Measurements from ENCODE around the gene GRIK4.
"Not testable (repeated sequence)": the region's sequence is repeated elsewhere in the genome, so short reads cannot be mapped to it uniquely, and the experiment has no call there.

The GRIK4 gene

DNA sequence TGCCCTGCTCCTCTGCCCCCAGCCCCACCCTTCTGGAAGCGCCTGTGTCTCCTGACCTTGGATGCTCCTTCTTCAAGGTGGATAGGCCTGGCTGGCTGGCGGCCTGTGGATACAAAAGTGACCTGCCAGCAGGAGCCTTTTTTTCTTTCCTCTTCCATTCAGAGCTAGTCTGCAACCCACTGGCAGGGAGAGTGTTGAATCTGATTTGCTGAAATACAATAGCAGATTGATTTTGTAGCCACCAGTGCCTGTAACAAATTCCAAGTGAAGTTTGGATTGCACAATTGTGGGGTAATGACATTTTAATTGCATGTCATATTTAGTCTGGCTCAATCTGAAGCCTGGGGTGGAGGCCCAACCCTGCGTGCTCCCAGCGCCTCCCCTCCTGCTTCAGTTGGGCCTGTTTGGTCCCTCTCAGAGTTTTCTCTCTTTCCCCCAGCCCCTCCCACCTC lies 97.2 kb downstream of the GRIK4 start:
- no peak for DNase-seq (ENCODE audit: low spot score)

DNA sequence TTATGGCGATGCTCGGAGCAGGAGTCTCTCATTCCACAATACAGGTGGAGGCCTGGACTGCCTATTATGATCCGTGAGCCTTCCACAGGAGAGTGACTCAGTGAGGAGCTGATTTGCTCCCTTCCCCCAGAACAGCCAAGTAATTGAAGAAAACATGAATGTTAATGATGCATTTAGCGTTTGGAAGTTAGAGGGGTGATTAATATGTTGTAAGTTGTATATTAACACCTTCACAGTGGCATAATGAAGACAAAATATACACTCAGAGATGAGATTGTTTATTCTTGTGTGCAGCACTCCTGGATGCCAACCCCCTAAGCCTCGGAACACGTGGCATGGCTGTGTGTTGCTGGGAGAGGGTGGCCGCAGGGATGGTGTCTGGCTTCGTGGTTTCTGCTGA lies 98.6 kb downstream of the GRIK4 start:
- DNase-seq (ENCODE audit: low spot score), result no peak

GRCh38 chr11:120611581-120611980 lies 100.0 kb downstream of the GRIK4 start:
- no peak for DNase-seq (ENCODE audit: low spot score)

- DNase-seq (ENCODE audit: low spot score), result peak; percentile 55
These were observed 101.1 kb downstream of the GRIK4 start for GRCh38 chr11:120612513-120613263.

- no peak for DNase-seq (ENCODE audit: low spot score)
These were observed 102.0 kb downstream of the GRIK4 start for GRCh38 chr11:120613264-120614226.

GRCh38 chr11:120615391-120615790 lies 103.8 kb downstream of the GRIK4 start:
- DNase-seq (ENCODE audit: low spot score), result no peak

- DNase-seq (ENCODE audit: low spot score), result no peak
These were observed 106.9 kb downstream of the GRIK4 start for GRCh38 chr11:120618399-120618798.

DNA sequence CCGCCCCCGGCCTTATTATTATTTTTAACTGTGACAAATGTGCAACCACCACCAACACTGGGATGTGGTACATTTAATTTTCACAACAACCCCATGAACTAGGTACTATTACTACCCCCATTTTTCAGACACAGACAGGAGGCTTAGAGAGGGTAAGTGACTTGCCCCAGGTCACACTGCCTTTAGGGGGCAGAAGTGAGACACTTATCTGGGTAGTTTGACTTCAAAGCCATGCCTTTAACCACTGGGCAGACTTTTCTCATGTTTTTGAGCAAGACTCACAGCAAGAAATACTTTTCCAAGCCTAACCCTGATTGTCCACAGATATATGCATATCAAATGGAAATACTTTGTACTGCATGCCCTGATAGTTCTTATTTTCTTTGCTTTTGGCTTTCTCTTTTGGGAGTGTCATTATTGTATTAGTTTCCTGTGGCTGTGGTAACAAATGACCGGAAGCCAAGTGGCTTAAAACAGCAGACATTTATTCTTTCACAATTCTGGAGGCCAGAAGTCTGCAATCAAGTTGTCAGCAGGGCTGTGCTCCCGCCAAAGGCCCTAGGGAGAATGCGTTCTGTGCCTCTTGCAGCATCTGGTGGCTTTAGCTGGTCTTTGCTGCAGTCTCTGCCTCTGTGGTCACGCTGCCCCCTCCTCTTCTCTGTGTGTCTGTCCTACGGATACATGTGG lies 110.8 kb downstream of the GRIK4 start:
- no peak for DNase-seq (ENCODE audit: low spot score)

DNA sequence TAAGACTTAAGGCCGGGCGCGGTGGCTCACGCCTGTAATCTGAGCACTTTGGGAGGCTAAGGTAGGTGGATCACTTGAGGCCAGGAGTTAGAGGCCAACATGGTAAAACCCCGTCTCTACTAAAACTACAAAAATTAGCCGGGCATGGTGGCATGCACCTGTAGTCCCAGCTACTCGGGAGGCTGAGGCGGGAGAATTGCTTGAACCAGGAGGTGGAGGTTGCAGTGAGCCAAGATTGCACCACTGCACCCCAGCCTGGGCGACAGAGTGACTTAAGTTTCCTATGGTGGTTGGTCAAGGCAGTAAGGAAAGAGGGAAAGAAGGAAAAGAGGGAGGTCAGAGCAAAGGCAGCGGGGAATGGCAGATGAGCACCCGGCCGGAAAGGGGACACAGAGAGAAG lies 113.4 kb downstream of the GRIK4 start:
- not testable (repeated sequence) for DNase-seq (ENCODE audit: low spot score)

DNA sequence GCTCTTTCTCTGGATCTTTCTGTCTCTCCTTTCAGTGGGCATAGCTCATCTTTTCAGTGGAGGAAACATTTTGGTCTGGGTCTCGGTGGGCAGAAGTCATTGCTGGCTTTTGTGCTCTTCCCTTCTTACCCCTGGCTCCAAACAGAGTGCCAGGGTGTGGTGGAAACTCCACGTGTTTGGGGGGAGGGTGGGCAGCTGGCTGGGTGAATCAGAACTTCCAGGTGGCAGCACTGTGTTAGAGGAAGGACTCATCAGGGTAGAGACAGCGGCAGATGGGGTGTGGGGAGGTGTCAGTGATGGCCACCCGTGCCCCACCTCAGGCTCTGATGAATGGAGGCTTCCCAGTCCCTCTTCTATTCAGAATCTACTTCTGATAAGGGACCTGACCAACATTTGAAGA lies 114.0 kb downstream of the GRIK4 start:
- no peak for DNase-seq (ENCODE audit: low spot score)

DNA sequence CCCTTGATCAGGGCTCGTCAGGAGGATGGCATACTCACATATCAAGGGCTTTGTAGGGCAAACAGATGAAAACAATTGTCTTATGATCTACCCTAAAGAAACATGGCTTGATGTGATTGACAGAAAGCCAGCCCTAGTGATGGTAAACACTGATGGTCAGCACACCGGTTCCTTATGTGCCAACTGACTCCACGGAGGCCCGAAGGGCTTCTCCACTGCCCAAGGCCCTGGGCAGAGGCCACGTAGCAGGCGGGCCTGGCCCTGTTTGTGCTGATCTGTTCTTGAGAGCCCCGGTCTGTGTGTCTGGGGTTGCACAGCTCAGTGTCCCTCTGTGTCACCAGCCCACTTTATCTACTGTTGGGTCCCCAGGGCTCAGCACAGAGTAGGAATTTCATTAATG lies 115.2 kb downstream of the GRIK4 start:
- DNase-seq (ENCODE audit: low spot score), result no peak

GRCh38 chr11:120627327-120628163 lies 116.0 kb downstream of the GRIK4 start:
- DNase-seq (ENCODE audit: low spot score), result no peak

DNA sequence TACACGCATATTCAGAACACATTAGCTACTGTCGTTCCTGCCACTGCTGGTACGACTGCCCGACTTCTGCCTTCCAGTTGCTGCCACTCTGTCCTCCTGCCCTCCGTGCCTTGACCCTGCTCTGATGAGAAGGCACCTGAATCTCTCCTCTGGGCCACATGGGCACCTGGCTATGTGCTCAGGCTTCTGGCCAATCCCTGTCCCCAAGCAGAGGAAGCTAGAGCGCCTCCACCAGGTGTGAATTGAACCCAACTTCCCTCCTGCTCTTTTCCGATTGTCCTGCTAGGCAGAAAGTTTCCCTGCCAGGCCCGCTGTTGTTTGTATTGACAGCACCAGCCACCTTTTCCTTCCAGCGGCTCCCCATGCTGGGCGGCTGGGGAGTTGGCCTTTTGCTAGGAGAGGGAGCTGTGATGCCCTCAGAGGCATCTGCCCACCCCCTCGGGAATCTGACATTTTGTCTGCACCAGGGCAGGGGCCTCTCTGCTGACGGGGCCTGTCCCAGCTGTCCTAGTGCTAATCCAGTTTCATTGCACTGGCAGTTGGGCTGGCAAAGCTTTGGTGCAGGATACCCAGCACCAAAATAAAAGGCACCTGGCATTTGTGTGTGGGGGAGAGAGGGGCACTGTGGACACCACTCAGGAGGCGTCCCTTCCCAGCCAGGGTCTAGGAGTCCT lies 118.0 kb downstream of the GRIK4 start:
- DNase-seq (ENCODE audit: low spot score), result no peak

DNA sequence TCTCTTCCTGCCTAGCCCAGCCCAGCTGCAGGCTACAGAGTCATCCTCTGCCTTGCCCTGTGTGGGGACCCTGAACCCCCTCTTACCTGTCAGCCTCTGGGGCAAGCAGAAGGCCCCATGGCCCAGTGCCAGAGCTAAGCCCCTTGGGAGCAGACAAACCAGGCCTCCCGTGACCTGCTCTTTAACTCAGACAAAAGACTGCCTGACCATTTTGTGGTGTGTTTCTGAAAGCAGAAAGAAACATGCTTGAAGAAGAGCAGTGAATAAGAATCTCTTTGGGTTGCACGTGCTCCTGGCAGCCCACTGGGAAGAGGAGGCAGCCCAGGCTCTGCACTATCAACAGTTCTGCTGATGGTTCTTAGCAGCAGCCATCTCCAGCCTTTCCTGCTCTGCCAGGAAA lies 118.6 kb downstream of the GRIK4 start:
- DNase-seq (ENCODE audit: low spot score), result no peak

- DNase-seq (ENCODE audit: low spot score), result no peak
These were observed 121.0 kb downstream of the GRIK4 start for GRCh38 chr11:120632579-120632978.

DNA sequence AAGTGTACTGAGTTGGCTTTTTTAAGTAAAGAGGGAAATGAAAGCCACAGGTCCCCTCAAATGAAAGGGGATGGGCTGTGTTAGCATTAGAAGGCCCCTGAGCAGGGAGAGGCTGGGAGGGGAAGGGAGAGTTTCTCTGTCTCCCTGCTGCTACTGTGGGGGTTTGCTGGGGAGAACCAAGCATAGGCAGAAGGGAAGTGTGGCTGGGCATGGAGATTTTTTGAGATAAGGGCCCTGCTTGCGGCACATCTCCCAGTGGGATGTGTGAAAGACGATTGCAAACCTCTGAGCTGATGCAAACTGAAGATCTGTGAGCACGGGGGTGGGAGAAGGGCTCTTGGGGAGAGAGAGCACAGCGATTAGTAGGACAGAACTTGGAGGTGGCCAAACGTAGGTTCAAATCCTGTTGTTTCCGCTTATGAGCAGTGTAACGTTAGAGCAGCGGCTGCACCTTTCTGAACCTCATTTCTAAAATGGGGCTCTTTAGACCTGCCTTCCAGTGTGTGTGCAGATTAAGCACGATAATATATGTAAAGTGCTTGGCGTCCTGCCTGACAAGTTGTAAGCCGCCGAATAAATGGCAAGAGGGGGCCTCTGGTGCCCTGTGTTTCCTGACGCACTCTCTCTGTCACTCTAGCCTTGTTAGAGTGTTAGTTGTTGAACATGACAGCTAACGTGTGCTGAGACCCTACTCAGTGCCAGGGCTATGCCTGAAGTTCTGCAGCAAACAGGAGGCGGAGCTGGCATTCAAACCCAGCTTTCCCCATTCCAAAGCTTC lies 122.3 kb downstream of the GRIK4 start:
- DNase-seq (ENCODE audit: low spot score), result no peak

GRCh38 chr11:120634706-120635105 lies 123.2 kb downstream of the GRIK4 start:
- no peak for DNase-seq (ENCODE audit: low spot score)

GRCh38 chr11:120635136-120635810 lies 123.7 kb downstream of the GRIK4 start:
- no peak for DNase-seq (ENCODE audit: low spot score)

- no peak for DNase-seq (ENCODE audit: low spot score)
These were observed 125.6 kb downstream of the GRIK4 start for GRCh38 chr11:120637131-120637530.

Data from kidney capillary endothelial cell (primary cell).